OCI-LY7 (cell line): ENCODE results near the gene HSD3B2. TPM values are rescaled to one million over a fixed set of nuclear protein-coding genes. Genes with fewer than 3 reads are reported as not detected.

ENCODE experiments used
- BruUV-seq: library from RNA; stranded (reverse); fragments of 400-500 nt; replicated peaks from 2 replicates; lab custom pipeline; 2021; lab: Mats Ljungman, UMichigan
- CTCF ChIA-PET: fragments of 300-600 bp; sonication (Branson Sonifier 250); formaldehyde crosslinking; loops from one replicate; lab custom pipeline; 2022; ENCODE audit warnings: antibody characterized with exemption; ENCODE audit not compliant: unreplicated experiment; lab: Charles Lee
- POLR2A ChIA-PET: fragments of 300-600 bp; sonication (Branson Sonifier 250); formaldehyde crosslinking; loops from one replicate; lab custom pipeline; 2022; ENCODE audit warnings: antibody characterized with exemption; lab: Charles Lee
- DNase-seq: peaks from one replicate; pipeline ENCODE4 v3.0.0-alpha.2; 2015; ENCODE audit warnings: low spot score
- H2AFZ ChIP-seq: fragments of 200-600 bp; sonication (generic), shearing (Covaris generic); 2 replicates; pipeline ENCODE4 v1.6.1; 2014; ENCODE audit warnings: mild to moderate bottlenecking, antibody characterized with exemption, low read length, moderate library complexity
- H3K27ac ChIP-seq: fragments of 200-600 bp; sonication (generic); 2 replicates; pipeline ENCODE4 v1.5.1; 2014; ENCODE audit warnings: mixed run types, low read depth, mild to moderate bottlenecking, moderate library complexity, low read length, inconsistent platforms; ENCODE audit not compliant: poor library complexity, severe bottlenecking
- H3K36me3 ChIP-seq: fragments of 200-600 bp; sonication (generic); 2 replicates; pipeline ENCODE4 v1.6.1; 2014; ENCODE audit warnings: mild to moderate bottlenecking, antibody characterized with exemption, low read length, moderate library complexity, mixed read lengths; ENCODE audit not compliant: insufficient read depth
- H3K4me1 ChIP-seq: fragments of 200-600 bp; sonication (generic); 2 replicates; pipeline ENCODE4 v1.5.1; 2014; ENCODE audit warnings: mild to moderate bottlenecking, low read length; ENCODE audit not compliant: insufficient read depth, poor library complexity, severe bottlenecking
- H3K4me2 ChIP-seq: fragments of 200-600 bp; sonication (generic); 2 replicates; pipeline ENCODE4 v1.6.1; 2014; ENCODE audit warnings: mild to moderate bottlenecking, low read length
- H3K4me3 ChIP-seq: fragments of 200-600 bp; sonication (generic); 2 replicates; pipeline ENCODE4 v1.5.1; 2014; ENCODE audit warnings: mild to moderate bottlenecking, low read depth, low read length; ENCODE audit not compliant: poor library complexity, severe bottlenecking
- H3K79me2 ChIP-seq: fragments of 200-600 bp; sonication (generic); 2 replicates; pipeline ENCODE4 v1.6.1; 2016; ENCODE audit warnings: low read depth, mild to moderate bottlenecking, low read length, moderate library complexity, mixed read lengths; ENCODE audit not compliant: insufficient read depth
- H3K9me2 ChIP-seq: fragments of 200-600 bp; sonication (generic); 2 replicates; pipeline ENCODE4 v1.6.1; 2016; ENCODE audit warnings: mild to moderate bottlenecking, low read length, mixed read lengths; ENCODE audit not compliant: insufficient read depth
- H3K9me3 ChIP-seq: fragments of 200-600 bp; sonication (generic); 2 replicates; pipeline ENCODE4 v1.6.1; 2014; ENCODE audit warnings: mild to moderate bottlenecking, mixed run types, low read length, mixed read lengths
- H4K20me1 ChIP-seq: fragments of 200-600 bp; sonication (generic); 2 replicates; pipeline ENCODE4 v1.6.1; 2014; ENCODE audit warnings: mild to moderate bottlenecking, antibody characterized with exemption, low read length, moderate library complexity, mixed read lengths; ENCODE audit not compliant: insufficient read depth
- CTCF ChIP-seq: fragments of 200-600 bp; sonication (generic); conservative IDR thresholded peaks from 2 replicates; pipeline ENCODE4 v1.5.1; 2014; ENCODE audit warnings: mild to moderate bottlenecking, antibody characterized with exemption, low read length, moderate library complexity, mixed read lengths
- EZH2phosphoT487 ChIP-seq: fragments of 200-600 bp; sonication (generic); IDR thresholded peaks from 2 replicates; pipeline ENCODE4 v1.6.1; 2018; ENCODE audit warnings: low read depth, borderline replicate concordance, mild to moderate bottlenecking, mixed run types, antibody characterized with exemption, low read length, moderate library complexity, mixed read lengths
- intact Hi-C: fragments of 100-400 bp; cut with micrococcal nuclease; formaldehyde crosslinking; loops from one replicate; pipeline ENCODE4 v1.10.0; 2022; ENCODE audit not compliant: unreplicated experiment
- total RNA-seq, 2 experiments: library from RNA; depleted of rRNA in 1 of 2; stranded (reverse); fragments of >200 nt in 1 of 2; shearing (Covaris generic) in 1 of 2; gene quantifications; 2 replicates each; pipeline ENCODE4 v1.2.3, GENCODE V29; 2014 to 2022

Gene HSD3B2
- total RNA-seq, 2 experiments from 2014 or later, result not detected

- no peaks in the 10 kb centered on the region for H3K9me2 ChIP-seq
- no peaks in the 10 kb centered on the region for H3K79me2 ChIP-seq
- no TSS peak for BruUV-seq
- H2AFZ ChIP-seq, result no peak overlapping the region
- CTCF ChIA-PET, result no interaction called here
- TF ChIP-seq CTCF, result no peak
- no peak for TF ChIP-seq EZH2phosphoT487
- H3K4me1 ChIP-seq, result no peaks in the 10 kb centered on the region
- DNase-seq, result no peak
- H3K4me3 ChIP-seq, result no peak overlapping the region
- H3K4me2 ChIP-seq, result no peak overlapping the region
- H3K27ac ChIP-seq, result no peak overlapping the region
- H3K36me3 ChIP-seq, result no peaks in the 10 kb centered on the region
- H3K9me3 ChIP-seq, result no peaks in the 10 kb centered on the region
- intact Hi-C loops, result no loop called here
- no peaks in the 10 kb centered on the region for H4K20me1 ChIP-seq
- POLR2A ChIA-PET, result no interaction called here
These were observed 31.4 kb downstream of the HSD3B2 start for GRCh38 chr1:119446321-119446720.

GRCh38 chr1:119447344-119448126, 32.6 kb downstream of the HSD3B2 start:
- intact Hi-C loops, result no loop called here
- TF ChIP-seq CTCF, result no peak
- TF ChIP-seq EZH2phosphoT487, result no peak
- DNase-seq, result no peak
- Histone ChIP-seq H3K9me3 (no peaks in the 10 kb centered on the region), H3K9me2 (no peaks in the 10 kb centered on the region), H3K4me3 (no peak overlapping the region), H3K4me2 (no peak overlapping the region), H3K27ac (no peak overlapping the region), H3K79me2 (no peaks in the 10 kb centered on the region), H3K36me3 (no peaks in the 10 kb centered on the region), H3K4me1 (no peaks in the 10 kb centered on the region), H4K20me1 (no peaks in the 10 kb centered on the region), H2AFZ (no peak overlapping the region)
- POLR2A ChIA-PET, result no interaction called here
- BruUV-seq, result no TSS peak
- CTCF ChIA-PET, result no interaction called here

GRCh38 chr1:119448127-119448511, 33.2 kb downstream of the HSD3B2 start:
- TF ChIP-seq CTCF (peak; percentile 54; the same call in 1 of the 2 replicates), EZH2phosphoT487 (no peak)
- H3K4me1 ChIP-seq, result no peaks in the 10 kb centered on the region
- H4K20me1 ChIP-seq, result no peaks in the 10 kb centered on the region
- intact Hi-C loops, result no loop called here
- no peaks in the 10 kb centered on the region for H3K9me3 ChIP-seq
- no peak overlapping the region for H3K4me2 ChIP-seq
- H3K9me2 ChIP-seq, result no peaks in the 10 kb centered on the region
- H2AFZ ChIP-seq, result no peak overlapping the region
- H3K4me3 ChIP-seq, result no peak overlapping the region
- ChIA-PET CTCF (no interaction called here), POLR2A (no interaction called here)
- H3K27ac ChIP-seq, result no peak overlapping the region
- no peaks in the 10 kb centered on the region for H3K79me2 ChIP-seq
- DNase-seq, result no peak
- BruUV-seq, result no TSS peak
- H3K36me3 ChIP-seq, result no peaks in the 10 kb centered on the region
